HS-27A (cell line): Measurements from ENCODE around the gene HSPB1.
"Not testable (repeated sequence)": the region's sequence is repeated elsewhere in the genome, so short reads cannot be mapped to it uniquely, and the experiment has no call there.

Source experiments
- DNase-seq: peaks from one replicate; pipeline ENCODE4 v3.0.0-alpha.2; 2012; ENCODE audit warnings: low read depth, missing footprints

The HSPB1 gene

GRCh38 chr7:76334320-76334967 lies 32.0 kb downstream of the HSPB1 start:
- no peak for DNase-seq

DNA sequence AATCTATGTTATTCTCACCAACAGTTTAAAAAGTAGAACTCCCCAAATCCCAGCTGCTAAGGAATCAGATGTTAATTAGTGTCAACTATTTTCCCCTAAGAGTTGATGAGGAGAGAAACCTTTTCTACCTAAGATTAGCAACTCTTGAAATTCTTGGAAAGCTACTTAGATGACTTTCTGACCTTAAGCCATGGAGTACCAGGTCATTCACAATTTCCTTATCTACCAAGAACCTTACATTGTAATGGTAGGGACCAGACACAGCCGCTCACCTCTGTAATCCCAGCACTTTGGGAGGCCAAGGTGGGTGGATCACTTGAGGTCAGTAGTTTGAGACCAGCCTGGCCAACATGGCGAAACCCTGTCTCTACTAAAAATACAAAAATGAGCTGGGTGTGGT lies 32.9 kb downstream of the HSPB1 start:
- DNase-seq: not testable (repeated sequence)

DNA sequence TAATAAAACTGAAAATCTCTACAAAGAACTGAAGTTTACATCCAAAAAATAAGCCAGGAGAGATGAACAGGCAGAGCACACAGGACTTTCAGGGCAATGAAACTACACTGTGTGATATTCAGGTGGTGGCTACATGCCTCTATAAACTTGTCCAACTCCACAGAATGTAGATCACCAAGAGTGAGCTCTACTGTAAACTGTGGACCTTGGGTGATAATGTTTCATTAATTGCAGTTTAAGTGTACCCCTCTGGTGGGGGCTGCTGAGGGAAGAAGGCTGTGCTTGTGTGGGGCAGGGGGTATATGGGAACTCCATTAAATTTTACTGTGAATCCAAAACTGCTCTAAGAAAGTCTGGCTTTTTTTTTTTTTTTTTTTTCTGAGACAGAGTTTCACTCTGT lies 33.6 kb downstream of the HSPB1 start:
- no peak for DNase-seq

- no peak for DNase-seq
Observed at GRCh38 chr7:76337147-76337546, 34.7 kb downstream of the HSPB1 start.

GRCh38 chr7:76338298-76339084 lies 36.0 kb downstream of the HSPB1 start:
- DNase-seq: no peak

GRCh38 chr7:76340617-76341131 lies 38.2 kb downstream of the HSPB1 start:
- DNase-seq: no peak

DNA sequence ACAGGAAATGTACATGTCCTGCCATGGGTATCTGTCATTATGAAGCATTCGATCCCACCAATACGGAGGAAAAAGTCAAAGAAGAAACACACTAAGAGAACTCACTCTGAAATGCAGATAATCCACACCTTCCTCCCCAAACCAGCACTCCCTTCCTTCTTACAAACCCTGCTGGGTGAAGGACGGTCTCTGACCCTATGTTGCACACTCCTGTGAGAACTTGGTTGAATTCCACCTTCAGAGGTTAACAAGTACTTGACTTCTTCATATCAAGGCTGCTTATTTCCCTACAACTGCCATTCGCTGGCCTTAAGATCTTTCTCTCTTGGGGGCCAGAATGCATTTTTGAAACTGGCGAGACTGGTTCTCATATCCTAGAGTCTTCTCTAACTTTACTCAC lies 39.7 kb downstream of the HSPB1 start:
- DNase-seq: no peak

- no peak for DNase-seq
Observed at GRCh38 chr7:76343294-76343930, 40.9 kb downstream of the HSPB1 start.

GRCh38 chr7:76343931-76344321 lies 41.5 kb downstream of the HSPB1 start:
- no peak for DNase-seq

GRCh38 chr7:76346097-76346496 lies 43.6 kb downstream of the HSPB1 start:
- no peak for DNase-seq

- DNase-seq: no peak
Observed at GRCh38 chr7:76346778-76347177, 44.3 kb downstream of the HSPB1 start.

DNA sequence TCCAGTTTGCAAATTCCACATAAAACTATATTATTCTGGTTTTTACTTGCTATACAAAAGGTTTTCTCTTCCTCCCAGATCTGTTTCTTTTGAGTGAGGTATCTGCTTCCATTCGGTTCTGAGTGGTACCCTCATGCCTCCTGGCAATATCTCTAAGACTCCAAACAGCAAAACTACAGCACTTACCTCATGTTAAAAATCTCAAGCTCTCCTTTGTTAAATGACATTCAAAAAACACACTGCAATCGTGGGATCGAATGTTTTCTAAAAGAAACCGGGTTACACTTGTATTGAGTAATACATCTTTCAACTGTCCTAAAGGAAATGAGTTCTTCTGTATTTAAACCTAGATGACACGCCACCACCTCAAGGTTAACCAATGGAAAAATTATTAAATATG lies 45.2 kb downstream of the HSPB1 start:
- no peak for DNase-seq

DNA sequence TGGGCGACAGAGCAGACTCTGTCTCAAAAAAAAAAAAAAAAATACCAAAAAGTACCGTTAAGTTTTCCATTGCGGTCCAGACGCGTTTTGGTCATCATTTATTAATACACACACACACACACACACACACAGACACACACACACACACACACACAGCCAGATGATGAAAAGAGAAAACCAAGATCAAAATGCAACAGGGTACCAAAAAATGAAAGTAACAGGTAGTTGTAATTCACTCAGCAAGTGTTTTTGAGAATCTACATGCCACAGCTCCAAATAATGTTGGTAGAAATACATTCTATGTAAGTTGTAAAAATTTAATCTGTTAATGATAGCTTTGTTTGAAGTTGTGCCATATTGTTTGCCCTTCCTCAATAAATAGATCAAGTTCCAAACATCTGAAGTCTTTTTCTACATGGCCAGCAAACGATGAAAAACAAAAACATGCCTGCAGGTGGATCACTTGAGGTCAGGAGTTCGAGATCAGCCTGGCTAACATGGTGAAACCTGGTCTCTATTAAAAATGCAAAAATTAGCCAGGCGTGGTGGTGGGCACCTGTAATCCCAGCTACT lies 46.9 kb downstream of the HSPB1 start:
- no peak for DNase-seq

- DNase-seq: no peak
Observed at GRCh38 chr7:76351372-76351771, 48.9 kb downstream of the HSPB1 start.

- DNase-seq: no peak
Observed at GRCh38 chr7:76352193-76352592, 49.7 kb downstream of the HSPB1 start.

DNA sequence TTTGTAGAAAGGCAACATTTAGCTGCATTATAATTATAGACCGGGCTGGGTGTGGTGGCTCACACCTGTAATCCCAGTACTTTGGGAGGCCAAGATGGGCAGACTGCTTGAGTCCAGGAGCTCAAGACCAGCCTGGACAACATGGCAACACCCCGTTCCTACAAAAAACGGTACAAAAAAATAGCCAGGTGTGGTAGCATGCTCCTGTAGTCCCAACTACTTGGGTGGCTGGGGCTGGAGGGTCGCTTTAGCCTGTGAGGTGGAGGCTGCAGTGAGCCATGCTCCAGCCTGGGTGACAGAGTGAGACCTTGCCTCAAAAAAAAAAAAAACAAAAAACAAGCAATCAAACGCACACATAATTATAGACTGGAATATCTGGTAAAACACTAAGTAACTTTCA lies 51.3 kb downstream of the HSPB1 start:
- no peak for DNase-seq
